HEK293 (cell line): ENCODE results near the gene PCOLCE2.

Experiments
- CTCF ChIA-PET: fragments of 350-600 bp; formaldehyde crosslinking; extraction: SDS; loops from one replicate; lab custom pipeline; 2021; ENCODE audit warnings: antibody characterized with exemption; lab: Yijun Ruan, JAX
- POLR2A ChIA-PET: fragments of 300-600 bp; formaldehyde crosslinking; extraction: SDS; loops from one replicate; lab custom pipeline; 2020; ENCODE audit warnings: antibody characterized with exemption, inconsistent platforms; lab: Yijun Ruan, JAX
- H3K27ac ChIP-seq: fragments of 200-500 bp; sonication (Bioruptor generic); 2 replicates; pipeline ENCODE4 v1.5.1; 2014; ENCODE audit warnings: low read depth, low read length, control low read depth, inconsistent platforms; ENCODE audit errors: extremely low read depth
- H3K36me3 ChIP-seq, 2 experiments: fragments of 200-500 bp in 1 of 2; sonication (Bioruptor generic) in 1 of 2; 1 replicate in 1 of 2; 2 replicates in 1 of 2; pipeline ENCODE4 v1.5.1; 2014 to 2017; ENCODE audit warnings: inconsistent platforms in 2 of 2, low read length in 2 of 2; ENCODE audit not compliant: control insufficient read depth in 2 of 2, insufficient read depth in 1 of 2
- H3K4me1 ChIP-seq: fragments of 200-500 bp; sonication (Bioruptor generic); 2 replicates; pipeline ENCODE4 v1.5.1; 2014; ENCODE audit warnings: mild to moderate bottlenecking, low read length, inconsistent platforms; ENCODE audit not compliant: control insufficient read depth, insufficient read depth
- H3K4me3 ChIP-seq: 2 replicates; pipeline ENCODE4 v1.5.1; 2011; ENCODE audit warnings: low read depth, mild to moderate bottlenecking, control low read depth, low read length, moderate library complexity
- H3K9me3 ChIP-seq: fragments of 200-500 bp; sonication (Bioruptor generic); 2 replicates; pipeline ENCODE4 v1.5.1; 2014; ENCODE audit warnings: low read depth, low read length, inconsistent platforms; ENCODE audit not compliant: control insufficient read depth, insufficient read depth
- KLF10 ChIP-seq: fragments of 450-650 bp; IDR thresholded peaks from 2 replicates; pipeline ENCODE4 v1.5.1; 2018; ENCODE audit warnings: missing biosample characterization, mild to moderate bottlenecking, missing genetic modification characterization
- SP2 ChIP-seq: fragments of 450-650 bp; formaldehyde crosslinking; IDR thresholded peaks from 2 replicates; pipeline ENCODE4 v1.5.1; 2016; ENCODE audit warnings: missing biosample characterization, missing genetic modification characterization
- ZBTB17 ChIP-seq: fragments of 450-650 bp; formaldehyde crosslinking; IDR thresholded peaks from 2 replicates; pipeline ENCODE4 v1.5.1; 2016; ENCODE audit warnings: missing biosample characterization, missing genetic modification characterization
- ZFP37 ChIP-seq: fragments of 450-650 bp; formaldehyde crosslinking; IDR thresholded peaks from 2 replicates; pipeline ENCODE4 v1.5.1; 2016; ENCODE audit warnings: missing biosample characterization, missing genetic modification characterization
- ZFP69B ChIP-seq: fragments of 450-650 bp; formaldehyde crosslinking; IDR thresholded peaks from 2 replicates; pipeline ENCODE4 v1.5.1; 2016; ENCODE audit warnings: missing biosample characterization, missing genetic modification characterization
- ZNF221 ChIP-seq: fragments of 450-650 bp; formaldehyde crosslinking; IDR thresholded peaks from 2 replicates; pipeline ENCODE4 v1.5.1; 2017; ENCODE audit warnings: missing biosample characterization, missing genetic modification characterization, borderline replicate concordance
- ZNF274 ChIP-seq, 2 experiments: fragments of 200-500 bp in 1 of 2; fragments of 450-650 bp in 1 of 2; sonication (Bioruptor generic) in 1 of 2; formaldehyde crosslinking in 1 of 2; IDR thresholded peaks; 2 replicates each; pipeline versions ENCODE4 v1.5.1 to v1.6.1; 2014 to 2016; ENCODE audit warnings: borderline replicate concordance in 1 of 2, inconsistent platforms in 1 of 2, low read length in 1 of 2, missing biosample characterization in 1 of 2, missing genetic modification characterization in 1 of 2
- ZNF555 ChIP-seq: fragments of 450-650 bp; formaldehyde crosslinking; conservative IDR thresholded peaks from 2 replicates; pipeline ENCODE4 v1.5.1; 2017; ENCODE audit warnings: missing biosample characterization, mild to moderate bottlenecking, missing genetic modification characterization, inconsistent platforms
- ZNF670 ChIP-seq: fragments of 450-650 bp; formaldehyde crosslinking; IDR thresholded peaks from 2 replicates; pipeline ENCODE4 v1.5.1; 2016; ENCODE audit warnings: missing biosample characterization, missing genetic modification characterization, low read depth
- ZNF677 ChIP-seq: fragments of 450-650 bp; IDR thresholded peaks from 2 replicates; pipeline ENCODE4 v1.5.0; 2018; ENCODE audit warnings: missing biosample characterization, mild to moderate bottlenecking, missing genetic modification characterization, moderate library complexity
- ZNF785 ChIP-seq: fragments of 450-650 bp; formaldehyde crosslinking; IDR thresholded peaks from 2 replicates; pipeline ENCODE4 v1.5.1; 2016; ENCODE audit warnings: missing biosample characterization, missing genetic modification characterization
- TF ChIP-seq, protein P1 (sequence below): IDR thresholded peaks from 2 replicates; pipeline ENCODE4 v1.6.1; 2011; ENCODE audit warnings: mild to moderate bottlenecking, low read depth, low read length, borderline replicate concordance
- TF ChIP-seq, protein P2 (sequence below): fragments of 450-650 bp; formaldehyde crosslinking; IDR thresholded peaks from 2 replicates; pipeline ENCODE4 v1.5.1; 2016; ENCODE audit warnings: missing biosample characterization, missing genetic modification characterization
- TF ChIP-seq, protein P3 (sequence below): fragments of 450-650 bp; IDR thresholded peaks from 2 replicates; pipeline ENCODE4 v1.5.1; 2018; ENCODE audit warnings: missing biosample characterization, mild to moderate bottlenecking, missing genetic modification characterization
- TF ChIP-seq, protein P4 (sequence below): fragments of 450-650 bp; formaldehyde crosslinking; IDR thresholded peaks from 2 replicates; pipeline ENCODE4 v1.5.0; 2017; ENCODE audit warnings: missing biosample characterization, missing genetic modification characterization, borderline replicate concordance
- TF ChIP-seq, protein P5 (sequence below): fragments of 450-650 bp; formaldehyde crosslinking; IDR thresholded peaks from 2 replicates; pipeline ENCODE4 v1.5.1; 2016; ENCODE audit warnings: missing biosample characterization, missing genetic modification characterization
- TF ChIP-seq, protein P6 (sequence below): fragments of 450-650 bp; formaldehyde crosslinking; IDR thresholded peaks from 2 replicates; pipeline ENCODE4 v1.5.1; 2016; ENCODE audit warnings: missing biosample characterization, missing genetic modification characterization

PCOLCE2 gene

DNA sequence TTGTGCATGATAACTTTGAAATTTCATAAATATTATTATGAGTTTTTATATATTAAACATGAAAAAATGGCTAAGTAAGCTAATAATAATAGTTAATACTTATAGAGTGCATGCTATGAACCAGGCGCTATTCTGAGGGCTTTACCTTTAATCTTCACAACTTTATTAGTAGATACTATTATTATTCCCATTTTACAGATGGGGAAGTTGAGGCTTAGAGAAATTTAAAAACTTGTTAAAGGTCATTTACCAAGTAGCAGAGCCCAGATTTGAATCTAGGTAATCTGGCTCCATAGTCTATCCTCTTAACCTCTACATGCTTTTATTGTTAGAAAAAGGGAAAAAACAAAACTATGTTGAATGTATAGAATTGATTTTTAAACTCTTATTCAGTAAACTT is 104.7 kb downstream of the PCOLCE2 start (continued):
- TF ChIP-seq, protein P1, sequence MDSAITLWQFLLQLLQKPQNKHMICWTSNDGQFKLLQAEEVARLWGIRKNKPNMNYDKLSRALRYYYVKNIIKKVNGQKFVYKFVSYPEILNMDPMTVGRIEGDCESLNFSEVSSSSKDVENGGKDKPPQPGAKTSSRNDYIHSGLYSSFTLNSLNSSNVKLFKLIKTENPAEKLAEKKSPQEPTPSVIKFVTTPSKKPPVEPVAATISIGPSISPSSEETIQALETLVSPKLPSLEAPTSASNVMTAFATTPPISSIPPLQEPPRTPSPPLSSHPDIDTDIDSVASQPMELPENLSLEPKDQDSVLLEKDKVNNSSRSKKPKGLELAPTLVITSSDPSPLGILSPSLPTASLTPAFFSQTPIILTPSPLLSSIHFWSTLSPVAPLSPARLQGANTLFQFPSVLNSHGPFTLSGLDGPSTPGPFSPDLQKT = no peak
- TF ChIP-seq ZNF785 (no peak), ZNF221 (tag by site-specific recombination) (no peak)
- TF ChIP-seq, protein P2, sequence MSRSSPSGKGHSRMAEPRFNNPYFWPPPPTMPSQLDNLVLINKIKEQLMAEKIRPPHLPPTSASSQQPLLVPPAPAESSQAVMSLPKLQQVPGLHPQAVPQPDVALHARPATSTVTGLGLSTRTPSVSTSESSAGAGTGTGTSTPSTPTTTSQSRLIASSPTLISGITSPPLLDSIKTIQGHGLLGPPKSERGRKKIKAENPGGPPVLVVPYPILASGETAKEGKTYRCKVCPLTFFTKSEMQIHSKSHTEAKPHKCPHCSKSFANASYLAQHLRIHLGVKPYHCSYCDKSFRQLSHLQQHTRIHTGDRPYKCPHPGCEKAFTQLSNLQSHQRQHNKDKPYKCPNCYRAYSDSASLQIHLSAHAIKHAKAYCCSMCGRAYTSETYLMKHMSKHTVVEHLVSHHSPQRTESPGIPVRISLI (tag by site-specific recombination) = no peak
- TF ChIP-seq, protein P3, sequence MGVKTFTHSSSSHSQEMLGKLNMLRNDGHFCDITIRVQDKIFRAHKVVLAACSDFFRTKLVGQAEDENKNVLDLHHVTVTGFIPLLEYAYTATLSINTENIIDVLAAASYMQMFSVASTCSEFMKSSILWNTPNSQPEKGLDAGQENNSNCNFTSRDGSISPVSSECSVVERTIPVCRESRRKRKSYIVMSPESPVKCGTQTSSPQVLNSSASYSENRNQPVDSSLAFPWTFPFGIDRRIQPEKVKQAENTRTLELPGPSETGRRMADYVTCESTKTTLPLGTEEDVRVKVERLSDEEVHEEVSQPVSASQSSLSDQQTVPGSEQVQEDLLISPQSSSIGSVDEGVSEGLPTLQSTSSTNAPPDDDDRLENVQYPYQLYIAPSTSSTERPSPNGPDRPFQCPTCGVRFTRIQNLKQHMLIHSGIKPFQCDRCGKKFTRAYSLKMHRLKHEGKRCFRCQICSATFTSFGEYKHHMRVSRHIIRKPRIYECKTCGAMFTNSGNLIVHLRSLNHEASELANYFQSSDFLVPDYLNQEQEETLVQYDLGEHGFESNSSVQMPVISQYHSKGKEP (tag by site-specific recombination) = no peak

DNA sequence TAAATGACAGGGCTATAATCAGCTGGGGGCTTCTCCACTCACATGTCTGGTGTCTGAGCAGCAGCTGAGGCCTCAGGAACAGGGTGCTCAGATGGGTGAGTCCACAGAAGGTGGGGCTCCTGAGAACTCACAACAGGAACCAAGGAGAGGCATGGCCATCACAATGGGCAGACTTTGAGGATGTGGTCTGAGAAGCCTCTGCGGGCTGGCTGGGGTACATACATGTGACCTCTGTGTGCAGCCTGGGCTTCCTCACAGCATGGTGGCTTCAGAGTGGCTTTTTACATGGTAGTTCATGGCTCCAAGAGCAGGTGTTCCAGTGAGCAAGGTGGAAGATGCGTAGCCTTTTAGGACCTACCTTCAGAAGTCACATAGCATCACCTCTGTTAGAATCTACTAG is 106.3 kb downstream of the PCOLCE2 start:
- H3K9me3 ChIP-seq = no peaks in the 10 kb centered on the region
- no peak for TF ChIP-seq SP2 (tag by site-specific recombination)
- TF ChIP-seq, protein P4, sequence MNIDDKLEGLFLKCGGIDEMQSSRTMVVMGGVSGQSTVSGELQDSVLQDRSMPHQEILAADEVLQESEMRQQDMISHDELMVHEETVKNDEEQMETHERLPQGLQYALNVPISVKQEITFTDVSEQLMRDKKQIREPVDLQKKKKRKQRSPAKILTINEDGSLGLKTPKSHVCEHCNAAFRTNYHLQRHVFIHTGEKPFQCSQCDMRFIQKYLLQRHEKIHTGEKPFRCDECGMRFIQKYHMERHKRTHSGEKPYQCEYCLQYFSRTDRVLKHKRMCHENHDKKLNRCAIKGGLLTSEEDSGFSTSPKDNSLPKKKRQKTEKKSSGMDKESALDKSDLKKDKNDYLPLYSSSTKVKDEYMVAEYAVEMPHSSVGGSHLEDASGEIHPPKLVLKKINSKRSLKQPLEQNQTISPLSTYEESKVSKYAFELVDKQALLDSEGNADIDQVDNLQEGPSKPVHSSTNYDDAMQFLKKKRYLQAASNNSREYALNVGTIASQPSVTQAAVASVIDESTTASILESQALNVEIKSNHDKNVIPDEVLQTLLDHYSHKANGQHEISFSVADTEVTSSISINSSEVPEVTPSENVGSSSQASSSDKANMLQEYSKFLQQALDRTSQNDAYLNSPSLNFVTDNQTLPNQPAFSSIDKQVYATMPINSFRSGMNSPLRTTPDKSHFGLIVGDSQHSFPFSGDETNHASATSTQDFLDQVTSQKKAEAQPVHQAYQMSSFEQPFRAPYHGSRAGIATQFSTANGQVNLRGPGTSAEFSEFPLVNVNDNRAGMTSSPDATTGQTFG (tag by site-specific recombination) = no peak
- POLR2A ChIA-PET = no interaction called here

DNA sequence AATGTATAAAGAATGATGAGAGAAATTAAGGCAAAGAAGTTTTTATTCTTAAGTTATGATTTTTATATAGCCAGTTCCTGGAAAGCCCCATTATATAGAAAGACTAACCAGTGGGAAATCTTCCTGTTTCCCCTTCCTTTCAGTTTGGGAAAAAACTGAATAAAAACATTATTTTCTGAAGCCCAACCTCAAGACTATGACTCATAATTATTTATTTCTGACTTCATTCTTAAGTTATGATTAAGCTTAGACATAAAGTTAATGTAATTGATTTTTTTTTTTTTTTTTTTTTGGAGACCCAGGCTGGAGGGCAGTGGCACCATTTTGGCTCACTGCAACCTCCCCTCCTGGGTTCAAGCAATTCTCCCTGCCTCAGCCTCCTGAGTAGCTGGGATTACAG is 109.3 kb downstream of the PCOLCE2 start:
- no peak overlapping the region for H3K27ac ChIP-seq
- ChIA-PET CTCF (no interaction called here), POLR2A (no interaction called here)
- H3K36me3 ChIP-seq = peaks cover 0 to 4% of the 10 kb centered on the region in 2 experiments; a peak in 1 of 3 replicates
- H3K9me3 ChIP-seq = no peaks in the 10 kb centered on the region
- H3K4me1 ChIP-seq = no peaks in the 10 kb centered on the region
- no peak overlapping the region for H3K4me3 ChIP-seq
- TF ChIP-seq KLF10 (tag by site-specific recombination) = no peak
- TF ChIP-seq, protein P5, sequence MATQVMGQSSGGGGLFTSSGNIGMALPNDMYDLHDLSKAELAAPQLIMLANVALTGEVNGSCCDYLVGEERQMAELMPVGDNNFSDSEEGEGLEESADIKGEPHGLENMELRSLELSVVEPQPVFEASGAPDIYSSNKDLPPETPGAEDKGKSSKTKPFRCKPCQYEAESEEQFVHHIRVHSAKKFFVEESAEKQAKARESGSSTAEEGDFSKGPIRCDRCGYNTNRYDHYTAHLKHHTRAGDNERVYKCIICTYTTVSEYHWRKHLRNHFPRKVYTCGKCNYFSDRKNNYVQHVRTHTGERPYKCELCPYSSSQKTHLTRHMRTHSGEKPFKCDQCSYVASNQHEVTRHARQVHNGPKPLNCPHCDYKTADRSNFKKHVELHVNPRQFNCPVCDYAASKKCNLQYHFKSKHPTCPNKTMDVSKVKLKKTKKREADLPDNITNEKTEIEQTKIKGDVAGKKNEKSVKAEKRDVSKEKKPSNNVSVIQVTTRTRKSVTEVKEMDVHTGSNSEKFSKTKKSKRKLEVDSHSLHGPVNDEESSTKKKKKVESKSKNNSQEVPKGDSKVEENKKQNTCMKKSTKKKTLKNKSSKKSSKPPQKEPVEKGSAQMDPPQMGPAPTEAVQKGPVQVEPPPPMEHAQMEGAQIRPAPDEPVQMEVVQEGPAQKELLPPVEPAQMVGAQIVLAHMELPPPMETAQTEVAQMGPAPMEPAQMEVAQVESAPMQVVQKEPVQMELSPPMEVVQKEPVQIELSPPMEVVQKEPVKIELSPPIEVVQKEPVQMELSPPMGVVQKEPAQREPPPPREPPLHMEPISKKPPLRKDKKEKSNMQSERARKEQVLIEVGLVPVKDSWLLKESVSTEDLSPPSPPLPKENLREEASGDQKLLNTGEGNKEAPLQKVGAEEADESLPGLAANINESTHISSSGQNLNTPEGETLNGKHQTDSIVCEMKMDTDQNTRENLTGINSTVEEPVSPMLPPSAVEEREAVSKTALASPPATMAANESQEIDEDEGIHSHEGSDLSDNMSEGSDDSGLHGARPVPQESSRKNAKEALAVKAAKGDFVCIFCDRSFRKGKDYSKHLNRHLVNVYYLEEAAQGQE (tag by site-specific recombination) = no peak
- TF ChIP-seq ZFP69B (tag by site-specific recombination) = no peak
- no peak for TF ChIP-seq ZNF670 (tag by site-specific recombination)
- no peak for TF ChIP-seq ZNF555 (tag by site-specific recombination)
- no peak for TF ChIP-seq ZNF274 (IDR thresholded peaks at IDR 0.05; ENCODE audit: low read length)
- no peak for TF ChIP-seq ZNF274 (tag by site-specific recombination; IDR thresholded peaks at IDR 0.05; ENCODE audit: borderline replicate concordance)
- TF ChIP-seq, protein P6, sequence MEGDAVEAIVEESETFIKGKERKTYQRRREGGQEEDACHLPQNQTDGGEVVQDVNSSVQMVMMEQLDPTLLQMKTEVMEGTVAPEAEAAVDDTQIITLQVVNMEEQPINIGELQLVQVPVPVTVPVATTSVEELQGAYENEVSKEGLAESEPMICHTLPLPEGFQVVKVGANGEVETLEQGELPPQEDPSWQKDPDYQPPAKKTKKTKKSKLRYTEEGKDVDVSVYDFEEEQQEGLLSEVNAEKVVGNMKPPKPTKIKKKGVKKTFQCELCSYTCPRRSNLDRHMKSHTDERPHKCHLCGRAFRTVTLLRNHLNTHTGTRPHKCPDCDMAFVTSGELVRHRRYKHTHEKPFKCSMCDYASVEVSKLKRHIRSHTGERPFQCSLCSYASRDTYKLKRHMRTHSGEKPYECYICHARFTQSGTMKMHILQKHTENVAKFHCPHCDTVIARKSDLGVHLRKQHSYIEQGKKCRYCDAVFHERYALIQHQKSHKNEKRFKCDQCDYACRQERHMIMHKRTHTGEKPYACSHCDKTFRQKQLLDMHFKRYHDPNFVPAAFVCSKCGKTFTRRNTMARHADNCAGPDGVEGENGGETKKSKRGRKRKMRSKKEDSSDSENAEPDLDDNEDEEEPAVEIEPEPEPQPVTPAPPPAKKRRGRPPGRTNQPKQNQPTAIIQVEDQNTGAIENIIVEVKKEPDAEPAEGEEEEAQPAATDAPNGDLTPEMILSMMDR = no peak
- TF ChIP-seq ZBTB17 (tag by site-specific recombination) = no peak
- TF ChIP-seq ZFP37 (tag by site-specific recombination) = no peak
- no peak for TF ChIP-seq ZNF677 (tag by site-specific recombination)

More for the DNA sequence above, 106.3 kb downstream of the PCOLCE2 start:
- CTCF ChIA-PET = no interaction called here
- peaks cover 0 to 4% of the 10 kb centered on the region in 2 experiments; a peak in 1 of 3 replicates for H3K36me3 ChIP-seq
- no peaks in the 10 kb centered on the region for H3K4me1 ChIP-seq
- no peak overlapping the region for H3K4me3 ChIP-seq
- H3K27ac ChIP-seq = no peak overlapping the region
